Gastroesophageal sphincter (tissue), 3 donors: ENCODE data around the gene RRP12.

Experiments used
- EP300 ChIP-seq: sonication (generic); formaldehyde crosslinking; IDR thresholded peaks from one replicate; pipeline ENCODE4 v1.6.1; 2017; ENCODE audit warnings: antibody characterized with exemption, mild to moderate bottlenecking
- POLR2A ChIP-seq, 2 donors: fragments of 450-650 bp; IDR thresholded peaks; one replicate each; pipeline ENCODE4 v1.6.1; 2017; ENCODE audit warnings: antibody characterized with exemption in 2 of 2, mild to moderate bottlenecking in 2 of 2, moderate library complexity in 1 of 2
- TF ChIP-seq, protein P1 (sequence below), 4 experiments: fragments of 200-600 bp in 2 of 4; fragments of 450-650 bp in 2 of 4; sonication (generic) in 1 of 4; IDR thresholded peaks; one replicate each; pipeline ENCODE4 v1.5.1; 2017 to 2019; ENCODE audit warnings: antibody characterized with exemption in 4 of 4, mild to moderate bottlenecking in 2 of 4, moderate library complexity in 2 of 4

GRCh38 chr10:97307866-97308780 is 93.0 kb downstream of the RRP12 start:
- TF ChIP-seq, protein P1, sequence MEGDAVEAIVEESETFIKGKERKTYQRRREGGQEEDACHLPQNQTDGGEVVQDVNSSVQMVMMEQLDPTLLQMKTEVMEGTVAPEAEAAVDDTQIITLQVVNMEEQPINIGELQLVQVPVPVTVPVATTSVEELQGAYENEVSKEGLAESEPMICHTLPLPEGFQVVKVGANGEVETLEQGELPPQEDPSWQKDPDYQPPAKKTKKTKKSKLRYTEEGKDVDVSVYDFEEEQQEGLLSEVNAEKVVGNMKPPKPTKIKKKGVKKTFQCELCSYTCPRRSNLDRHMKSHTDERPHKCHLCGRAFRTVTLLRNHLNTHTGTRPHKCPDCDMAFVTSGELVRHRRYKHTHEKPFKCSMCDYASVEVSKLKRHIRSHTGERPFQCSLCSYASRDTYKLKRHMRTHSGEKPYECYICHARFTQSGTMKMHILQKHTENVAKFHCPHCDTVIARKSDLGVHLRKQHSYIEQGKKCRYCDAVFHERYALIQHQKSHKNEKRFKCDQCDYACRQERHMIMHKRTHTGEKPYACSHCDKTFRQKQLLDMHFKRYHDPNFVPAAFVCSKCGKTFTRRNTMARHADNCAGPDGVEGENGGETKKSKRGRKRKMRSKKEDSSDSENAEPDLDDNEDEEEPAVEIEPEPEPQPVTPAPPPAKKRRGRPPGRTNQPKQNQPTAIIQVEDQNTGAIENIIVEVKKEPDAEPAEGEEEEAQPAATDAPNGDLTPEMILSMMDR (IDR thresholded peaks at IDR 0.05): no peak
- no peak for TF ChIP-seq POLR2A (IDR thresholded peaks at IDR 0.05)
- TF ChIP-seq EP300: no peak
